H1 (cell line): ENCODE measurements around the gene FRMD4A. TPM values are rescaled to one million over a fixed set of nuclear protein-coding genes. Genes with fewer than 3 reads are reported as not detected.

Experiments used
- CTCF ChIA-PET: fragments of 300-600 bp; sonication (Branson Sonifier 250); formaldehyde crosslinking; loops from one replicate; lab custom pipeline; 2021; ENCODE audit not compliant: partially characterized antibody; lab: Charles Lee
- POLR2A ChIA-PET: fragments of 300-600 bp; sonication (Branson Sonifier 250); formaldehyde crosslinking; loops from one replicate; lab custom pipeline; 2021; ENCODE audit warnings: inconsistent platforms; ENCODE audit not compliant: partially characterized antibody; lab: Charles Lee
- DNase-seq, 2 experiments: peaks; one replicate each; pipeline versions ENCODE4 v3.0.0 to v3.0.0-alpha.2; 2010 to 2022; ENCODE audit warnings: low spot score in 2 of 2, low read depth in 1 of 2, mixed read lengths in 1 of 2
- FAIRE-seq: peaks from 2 replicates; lab custom pipeline; 2011; peaks lifted over from hg19 to GRCh38; lab: Jason Lieb, UNC
- H2AFZ ChIP-seq: 2 replicates; pipeline ENCODE4 v1.8.1; 2012; ENCODE audit warnings: low read length, inconsistent platforms
- H2AK5ac ChIP-seq: 2 replicates; pipeline ENCODE4 v1.6.1; 2013; ENCODE audit warnings: low read depth, low read length
- H2BK120ac ChIP-seq: replicated peaks from 2 replicates; pipeline ENCODE3; 2013; ENCODE audit warnings: low read depth, low read length, inconsistent platforms
- H2BK12ac ChIP-seq: 2 replicates; pipeline ENCODE4 v1.6.1; 2013; ENCODE audit warnings: low read depth, low read length
- H2BK15ac ChIP-seq: 2 replicates; pipeline ENCODE4 v1.6.1; 2013; ENCODE audit warnings: low read length
- H2BK20ac ChIP-seq: 2 replicates; pipeline ENCODE4 v1.6.1; 2013; ENCODE audit warnings: low read length
- H2BK5ac ChIP-seq: 2 replicates; pipeline ENCODE4 v1.6.1; 2013; ENCODE audit warnings: low read depth, low read length
- H3K14ac ChIP-seq: 2 replicates; pipeline ENCODE4 v1.6.1; 2013; ENCODE audit warnings: inconsistent platforms; ENCODE audit not compliant: insufficient read length
- H3K18ac ChIP-seq: 2 replicates; pipeline ENCODE4 v1.6.1; 2013; ENCODE audit warnings: low read length; ENCODE audit errors: extremely low read depth
- H3K23ac ChIP-seq: 2 replicates; pipeline ENCODE4 v1.6.1; 2013; ENCODE audit warnings: inconsistent platforms; ENCODE audit not compliant: insufficient read length
- H3K23me2 ChIP-seq: 2 replicates; pipeline ENCODE4 v1.6.1; 2013; ENCODE audit warnings: low read depth, low read length
- H3K27ac ChIP-seq: 2 replicates; pipeline ENCODE4 v1.6.1; 2011; ENCODE audit warnings: low read depth, low read length, inconsistent platforms
- H3K27me3 ChIP-seq, 4 experiments: replicated peaks in 1 of 4; 1 replicate in 1 of 4; 2 replicates in 3 of 4; pipeline versions ENCODE4 v1.6.1 to v1.8.1; 2011 to 2013; ENCODE audit warnings: low read length in 3 of 4, mild to moderate bottlenecking in 3 of 4, inconsistent platforms in 2 of 4, mixed read lengths in 2 of 4, moderate library complexity in 1 of 4; ENCODE audit not compliant: control insufficient read depth in 3 of 4, insufficient read depth in 3 of 4; ENCODE audit errors: extremely low read depth in 1 of 4
- H3K36me3 ChIP-seq, 4 experiments: 2 replicates each; pipeline versions ENCODE4 v1.6.1 to v1.8.1; 2011 to 2013; ENCODE audit warnings: mild to moderate bottlenecking in 4 of 4, low read length in 3 of 4, moderate library complexity in 2 of 4, control low read depth in 1 of 4, inconsistent platforms in 1 of 4; ENCODE audit not compliant: insufficient read depth in 4 of 4, control insufficient read depth in 2 of 4
- H3K4ac ChIP-seq: replicated peaks from 2 replicates; pipeline ENCODE3; 2013; ENCODE audit warnings: low read length, low read depth, mixed read lengths, inconsistent platforms; ENCODE audit not compliant: insufficient read length
- H3K4me1 ChIP-seq, 4 experiments: replicated peaks in 1 of 4; 1 replicate in 1 of 4; 2 replicates in 3 of 4; pipeline versions ENCODE4 v1.6.1 to v1.8.1; 2011 to 2013; ENCODE audit warnings: low read length in 3 of 4, inconsistent platforms in 2 of 4, mixed read lengths in 1 of 4; ENCODE audit not compliant: insufficient read depth in 4 of 4, control insufficient read depth in 3 of 4
- H3K4me2 ChIP-seq, 2 experiments: 2 replicates each; pipeline versions ENCODE4 v1.6.1 to v1.8.1; 2011 to 2013; ENCODE audit warnings: low read depth in 2 of 2, low read length in 2 of 2, control low read depth in 1 of 2, inconsistent platforms in 1 of 2, mild to moderate bottlenecking in 1 of 2; ENCODE audit not compliant: insufficient read depth in 1 of 2
- H3K4me3 ChIP-seq, 4 experiments: fragments of 200-600, 300-600 bp in 1 of 4; sonication (generic), shearing (Covaris generic), sonication (Bioruptor Twin) in 1 of 4; 2 replicates each; pipeline versions ENCODE4 v1.5.1 to v1.8.1; 2011 to 2016; ENCODE audit warnings: low read length in 4 of 4, low read depth in 3 of 4, control low read depth in 2 of 4, inconsistent platforms in 2 of 4, mild to moderate bottlenecking in 2 of 4, mixed read lengths in 1 of 4, moderate library complexity in 1 of 4; ENCODE audit not compliant: insufficient read depth in 2 of 4; ENCODE audit errors: extremely low read depth in 1 of 4
- H3K56ac ChIP-seq: replicated peaks from 2 replicates; pipeline ENCODE3; 2013; ENCODE audit warnings: low read depth, mild to moderate bottlenecking, mixed read lengths, low read length, inconsistent platforms; ENCODE audit not compliant: insufficient read length
- H3K79me1 ChIP-seq: 2 replicates; pipeline ENCODE4 v1.6.1; 2013; ENCODE audit warnings: low read depth, low read length, control low read depth
- H3K79me2 ChIP-seq, 2 experiments: 2 replicates each; pipeline versions ENCODE4 v1.6.1 to v1.8.1; 2012 to 2013; ENCODE audit warnings: low read length in 2 of 2, mild to moderate bottlenecking in 2 of 2, inconsistent platforms in 1 of 2; ENCODE audit not compliant: insufficient read depth in 2 of 2, control insufficient read depth in 1 of 2
- H3K9ac ChIP-seq, 4 experiments: replicated peaks in 1 of 4; 1 replicate in 1 of 4; 2 replicates in 3 of 4; pipeline versions ENCODE4 v1.6.1 to v1.8.1; 2011 to 2013; ENCODE audit warnings: low read depth in 3 of 4, low read length in 3 of 4, control low read depth in 2 of 4, mild to moderate bottlenecking in 2 of 4, moderate library complexity in 2 of 4, inconsistent platforms in 1 of 4; ENCODE audit errors: extremely low read depth in 1 of 4
- H3K9me3 ChIP-seq, 2 experiments: 2 replicates each; pipeline versions ENCODE4 v1.6.1 to v1.8.1; 2012 to 2013; ENCODE audit warnings: mild to moderate bottlenecking in 2 of 2, moderate library complexity in 2 of 2, control low read depth in 1 of 2, inconsistent platforms in 1 of 2, low read depth in 1 of 2, low read length in 1 of 2, mixed read lengths in 1 of 2; ENCODE audit not compliant: insufficient read depth in 2 of 2
- H4K20me1 ChIP-seq, 2 experiments: replicated peaks in 1 of 2; 2 replicates each; pipeline versions ENCODE3 to v1.8.1; 2011 to 2013; ENCODE audit warnings: inconsistent platforms in 2 of 2, low read length in 2 of 2, mild to moderate bottlenecking in 1 of 2; ENCODE audit not compliant: insufficient read depth in 2 of 2, control insufficient read depth in 1 of 2
- H4K5ac ChIP-seq: 2 replicates; pipeline ENCODE4 v1.6.1; 2013; ENCODE audit warnings: low read length, low read depth, mixed read lengths, inconsistent platforms; ENCODE audit not compliant: insufficient read length
- H4K8ac ChIP-seq: 2 replicates; pipeline ENCODE4 v1.8.0; 2013; ENCODE audit warnings: mild to moderate bottlenecking, moderate library complexity, low read length, inconsistent platforms; ENCODE audit not compliant: insufficient read depth; ENCODE audit errors: extremely low read depth
- H4K91ac ChIP-seq: replicated peaks from 2 replicates; pipeline ENCODE3; 2013; ENCODE audit warnings: low read length, mixed read lengths, inconsistent platforms; ENCODE audit not compliant: insufficient read length
- CHD2 ChIP-seq: IDR thresholded peaks from 2 replicates; pipeline ENCODE4 v1.6.1; 2012; ENCODE audit warnings: low read length, improper control_type of control experiment
- CREB1 ChIP-seq: IDR thresholded peaks from 2 replicates; pipeline ENCODE4 v1.6.1; 2012; ENCODE audit warnings: inconsistent platforms
- E2F6 ChIP-seq: IDR thresholded peaks from 2 replicates; pipeline ENCODE4 v1.6.1; 2012; ENCODE audit warnings: inconsistent platforms
- GTF2F1 ChIP-seq: IDR thresholded peaks from 2 replicates; pipeline ENCODE4 v1.6.1; 2012; ENCODE audit warnings: low read depth, low read length, improper control_type of control experiment, borderline replicate concordance
- KDM4A ChIP-seq: IDR thresholded peaks from one replicate; pipeline ENCODE4 v1.7.1; 2012; ENCODE audit warnings: low read depth, mild to moderate bottlenecking, moderate library complexity, low read length, inconsistent platforms; ENCODE audit not compliant: severe bottlenecking
- KDM5A ChIP-seq: fragments of 200-600 bp; IDR thresholded peaks from 2 replicates; pipeline ENCODE4 v1.7.1; 2012; ENCODE audit warnings: mild to moderate bottlenecking, low read length, inconsistent platforms, mixed read lengths
- MAFK ChIP-seq: IDR thresholded peaks from 2 replicates; pipeline ENCODE4 v1.6.1; 2012; ENCODE audit warnings: low read depth, mild to moderate bottlenecking, improper control_type of control experiment, low read length
- NANOG ChIP-seq: IDR thresholded peaks from 2 replicates; pipeline ENCODE4 v1.6.1; 2011; ENCODE audit warnings: low read length, low read depth, mild to moderate bottlenecking, inconsistent platforms; ENCODE audit not compliant: insufficient read depth, poor library complexity, severe bottlenecking
- RNF2 ChIP-seq: fragments of 200-900, 300-1000 bp; sonication (generic); IDR thresholded peaks from 2 replicates; pipeline ENCODE4 v1.7.1; 2016; ENCODE audit warnings: borderline replicate concordance, low read depth, mild to moderate bottlenecking, antibody characterized with exemption, low read length; ENCODE audit not compliant: poor library complexity, severe bottlenecking; ENCODE audit errors: missing control alignments
- SP1 ChIP-seq: IDR thresholded peaks from 2 replicates; pipeline ENCODE4 v1.6.1; 2011; ENCODE audit warnings: low read depth, low read length
- SP2 ChIP-seq: IDR thresholded peaks from 2 replicates; pipeline ENCODE4 v1.6.1; 2012; ENCODE audit warnings: mild to moderate bottlenecking, low read length, inconsistent platforms
- SRF ChIP-seq: IDR thresholded peaks from 2 replicates; pipeline ENCODE4 v1.6.1; 2011; ENCODE audit warnings: mild to moderate bottlenecking, low read depth, low read length, moderate library complexity
- SUZ12 ChIP-seq: fragments of 200-600 bp; sonication (generic); IDR thresholded peaks from 2 replicates; pipeline ENCODE4 v1.6.1; 2012; ENCODE audit warnings: mild to moderate bottlenecking, inconsistent platforms, low read length, moderate library complexity, mixed read lengths
- TBP ChIP-seq: IDR thresholded peaks from 2 replicates; pipeline ENCODE4 v1.6.1; 2011; ENCODE audit warnings: low read depth, low read length, improper control_type of control experiment
- ZNF274 ChIP-seq: IDR thresholded peaks from 2 replicates; pipeline ENCODE4 v1.7.0; 2012; ENCODE audit warnings: low read length, borderline replicate concordance; ENCODE audit errors: extremely low read depth
- WGBS, 2 experiments: shearing (Covaris generic) in 1 of 2; methylation state at CpG; one replicate each; pipeline versions ENCODE4 v1.1.6 to v1.1.7; 2013 to 2015; ENCODE audit warnings: low lambda C conversion rate in 2 of 2, mixed read lengths in 2 of 2, inconsistent platforms in 1 of 2, low coverage in 1 of 2, missing lambda C conversion rate in 1 of 2; ENCODE audit not compliant: insufficient replicate concordance in 2 of 2, insufficient coverage in 1 of 2, insufficient read length in 1 of 2; ENCODE audit errors: extremely low coverage in 1 of 2, missing lambda C conversion rate in 1 of 2; 5-methylcytosine and 5-hydroxymethylcytosine counted together
- polyA plus RNA-seq, 7 experiments: library from polyadenylated mRNA; depleted of rRNA in 3 of 7; stranded (reverse) in 5 of 7; unstranded in 2 of 7; fragments of >200 nt in 5 of 7; fragments of 200-250 nt in 2 of 7; gene quantifications; 1 replicate in 5 of 7; 2 replicates in 1 of 7; 4 replicates in 1 of 7; pipeline versions ENCODE4 v1.2.1 to v1.2.3, GENCODE V29; 2011 to 2013; ENCODE audit warnings: missing spikeins in 2 of 7, mixed read lengths in 2 of 7
- total RNA-seq: library from RNA; stranded (reverse); fragmentation: NEBNext Ultra II Directional; extraction: Animal tissue kit (Norgen Biotek cat#: 25700); gene quantifications from 2 replicates; pipeline ENCODE4 v1.2.1, GENCODE V29; 2021

Gene FRMD4A
- total and polyA plus RNA-seq, 2 of the 8 experiments (the other 6 are each of a cell fraction or from before 2014, with no cell fraction given): 38.6 to 39.6 TPM

- Histone ChIP-seq H3K4ac (no peak overlapping the region), H2BK5ac (no peak overlapping the region), H3K9ac (no peak overlapping the region), H4K5ac (no peak overlapping the region), H3K23ac (no peak overlapping the region), H3K79me1 (no peaks in the 10 kb centered on the region), H3K9me3 (no peaks in the 10 kb centered on the region), H2AK5ac (no peak overlapping the region), H3K4me2 (no peak overlapping the region), H3K27ac (no peak overlapping the region), H2AFZ (no peak overlapping the region), H2BK20ac (no peak overlapping the region), H3K23me2 (0 out of 2 replicates have a peak, but pooled peaks cover under 1% of the 10 kb centered on the region), H4K20me1 (no peaks in the 10 kb centered on the region), H3K4me1 (no peaks in the 10 kb centered on the region), H2BK120ac (no peak overlapping the region), H3K36me3 (no peaks in the 10 kb centered on the region), H3K18ac (no peak overlapping the region), H3K27me3 (no peaks in the 10 kb centered on the region; a peak in 1 of 7 replicates), H2BK15ac (no peak overlapping the region), H3K56ac (no peak overlapping the region), H4K91ac (no peak overlapping the region), H3K79me2 (no peaks in the 10 kb centered on the region), H4K8ac (no peak overlapping the region), H2BK12ac (no peak overlapping the region), H3K4me3 (no peak overlapping the region), H3K14ac (no peak overlapping the region)
- POLR2A ChIA-PET: no interaction called here
- FAIRE-seq (no peak), DNase-seq (no peak)
- 41% methylated on average over 2 of the region's 2 CpGs; no CpG with 5 or more reads in 1 of the 2 experiments for WGBS, 2 experiments
- CTCF ChIA-PET: no interaction called here
- TF ChIP-seq SP1 (no peak), CREB1 (no peak), NANOG (no peak), E2F6 (no peak), KDM4A (no peak), SRF (no peak), RNF2 (no peak), TBP (no peak), GTF2F1 (no peak), ZNF274 (no peak), MAFK (no peak), CHD2 (no peak), SUZ12 (no peak), KDM5A (no peak), SP2 (no peak)
Observed at GRCh38 chr10:14179251-14179650, 151.5 kb downstream of the FRMD4A start.
